Suprapubic skin (tissue), 4 donors: Measurements from ENCODE around the gene CDH4. TPM values are rescaled to one million over a fixed set of nuclear protein-coding genes. Genes with fewer than 3 reads are reported as not detected.

Source experiments
- DNase-seq, 2 donors: peaks; one replicate each; pipeline ENCODE4 v3.0.0-alpha.2; 2019; ENCODE audit warnings: low spot score in 2 of 2
- H3K27ac ChIP-seq: fragments of 200-600 bp; sonication (generic); one replicate; pipeline ENCODE4 v1.5.1; 2019
- H3K27me3 ChIP-seq: fragments of 200-600 bp; sonication (generic); one replicate; pipeline ENCODE4 v1.5.1; 2019
- H3K36me3 ChIP-seq: fragments of 200-600 bp; sonication (generic); one replicate; pipeline ENCODE4 v1.5.1; 2019
- H3K4me1 ChIP-seq: fragments of 200-600 bp; sonication (generic); one replicate; pipeline ENCODE4 v1.5.1; 2019
- H3K4me3 ChIP-seq: fragments of 200-600 bp; sonication (generic); one replicate; pipeline ENCODE4 v1.5.1; 2019; ENCODE audit warnings: mild to moderate bottlenecking
- H3K9me3 ChIP-seq: fragments of 200-600 bp; sonication (generic); one replicate; pipeline ENCODE4 v1.5.1; 2019
- EP300 ChIP-seq: sonication (generic); formaldehyde crosslinking; IDR thresholded peaks from one replicate; pipeline ENCODE4 v1.6.1; 2017; ENCODE audit warnings: antibody characterized with exemption
- POLR2A ChIP-seq, 2 donors: fragments of 450-650 bp; IDR thresholded peaks; one replicate each; pipeline ENCODE4 v1.6.1; 2017; ENCODE audit warnings: antibody characterized with exemption in 2 of 2, mild to moderate bottlenecking in 2 of 2, moderate library complexity in 2 of 2
- POLR2AphosphoS5 ChIP-seq, 3 donors: sonication (generic); formaldehyde crosslinking; IDR thresholded peaks; one replicate each; pipeline ENCODE4 v1.6.1; 2017; ENCODE audit warnings: antibody characterized with exemption in 3 of 3
- WGBS: methylation state at CpG from one replicate; pipeline ENCODE4 v1.1.5; 2018; 5-methylcytosine and 5-hydroxymethylcytosine counted together
- total RNA-seq, 4 donors: library from RNA; depleted of rRNA; stranded (reverse); fragments of >200 nt; gene quantifications; one replicate each; pipeline ENCODE4 v1.1.0, GENCODE V29; 2016
- TF ChIP-seq, protein P1 (sequence below), 2 donors: fragments of 200-600 bp in 1 of 2; fragments of 450-650 bp in 1 of 2; sonication (generic) in 1 of 2; IDR thresholded peaks; one replicate each; pipeline ENCODE4 v1.5.1; 2016 to 2019; ENCODE audit warnings: antibody characterized with exemption in 2 of 2, mild to moderate bottlenecking in 1 of 2, moderate library complexity in 1 of 2

Gene CDH4
- total RNA-seq, 4 donors from 2014 or later: 0.91 to 5.9 (median 2.6) TPM

DNA sequence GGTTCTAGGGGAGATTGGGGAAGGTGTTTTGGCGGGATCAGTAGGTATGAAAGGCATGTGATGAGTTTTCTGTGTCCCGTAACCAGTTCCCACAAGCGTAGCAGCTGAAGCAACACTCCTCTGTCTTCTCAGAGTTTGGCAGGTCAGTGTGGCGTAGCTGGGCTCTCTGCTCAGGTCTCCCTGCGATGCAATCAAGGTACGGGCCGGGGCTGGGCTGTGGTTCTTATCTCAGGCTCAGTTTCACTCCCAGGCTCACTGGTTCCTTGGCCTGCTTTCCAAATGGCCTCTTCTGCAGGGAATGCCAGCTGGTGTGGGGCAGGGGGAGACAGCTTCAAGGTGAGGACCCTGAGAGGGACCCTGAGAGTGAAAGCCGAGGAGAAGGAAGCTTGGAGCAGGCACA, 280.7 kb downstream of the CDH4 start:
- TF ChIP-seq POLR2A (IDR thresholded peaks at IDR 0.05) (no peak), EP300 (no peak), POLR2AphosphoS5 (IDR thresholded peaks at IDR 0.05) (no peak)
- TF ChIP-seq, protein P1, sequence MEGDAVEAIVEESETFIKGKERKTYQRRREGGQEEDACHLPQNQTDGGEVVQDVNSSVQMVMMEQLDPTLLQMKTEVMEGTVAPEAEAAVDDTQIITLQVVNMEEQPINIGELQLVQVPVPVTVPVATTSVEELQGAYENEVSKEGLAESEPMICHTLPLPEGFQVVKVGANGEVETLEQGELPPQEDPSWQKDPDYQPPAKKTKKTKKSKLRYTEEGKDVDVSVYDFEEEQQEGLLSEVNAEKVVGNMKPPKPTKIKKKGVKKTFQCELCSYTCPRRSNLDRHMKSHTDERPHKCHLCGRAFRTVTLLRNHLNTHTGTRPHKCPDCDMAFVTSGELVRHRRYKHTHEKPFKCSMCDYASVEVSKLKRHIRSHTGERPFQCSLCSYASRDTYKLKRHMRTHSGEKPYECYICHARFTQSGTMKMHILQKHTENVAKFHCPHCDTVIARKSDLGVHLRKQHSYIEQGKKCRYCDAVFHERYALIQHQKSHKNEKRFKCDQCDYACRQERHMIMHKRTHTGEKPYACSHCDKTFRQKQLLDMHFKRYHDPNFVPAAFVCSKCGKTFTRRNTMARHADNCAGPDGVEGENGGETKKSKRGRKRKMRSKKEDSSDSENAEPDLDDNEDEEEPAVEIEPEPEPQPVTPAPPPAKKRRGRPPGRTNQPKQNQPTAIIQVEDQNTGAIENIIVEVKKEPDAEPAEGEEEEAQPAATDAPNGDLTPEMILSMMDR (IDR thresholded peaks at IDR 0.05): no peak
- Histone ChIP-seq H3K27ac (no peak overlapping the region), H3K36me3 (no peaks in the 10 kb centered on the region), H3K4me3 (no peak overlapping the region), H3K27me3 (peaks cover 7% of the 10 kb centered on the region), H3K4me1 (no peaks in the 10 kb centered on the region), H3K9me3 (no peaks in the 10 kb centered on the region)
- 86% methylated on average over 8 of the region's 8 CpGs for WGBS
- DNase-seq: no peak

DNA sequence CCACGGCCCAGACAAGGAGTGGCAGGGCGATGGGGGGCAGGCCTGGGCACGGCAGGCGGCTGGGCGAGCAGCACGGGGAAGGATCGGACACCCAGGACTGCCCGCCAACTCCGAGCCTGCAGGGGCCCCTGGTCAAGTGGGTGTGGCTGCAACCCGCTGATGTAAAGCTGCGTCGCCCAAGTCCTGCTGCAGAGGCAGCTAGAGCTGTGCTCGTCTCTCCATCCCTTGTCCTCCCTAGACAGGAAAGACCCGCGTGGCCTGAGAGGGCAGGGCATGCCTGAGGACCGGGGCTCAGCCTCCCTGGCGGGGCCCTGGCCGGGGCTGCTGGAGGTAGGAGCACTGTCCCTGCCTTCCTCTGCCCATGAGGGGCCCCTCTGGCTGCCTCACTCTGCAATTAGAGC, 281.2 kb downstream of the CDH4 start:
- Histone ChIP-seq H3K27me3 (peaks cover 7% of the 10 kb centered on the region), H3K4me3 (no peak overlapping the region), H3K27ac (no peak overlapping the region), H3K36me3 (no peaks in the 10 kb centered on the region), H3K4me1 (no peaks in the 10 kb centered on the region), H3K9me3 (no peaks in the 10 kb centered on the region)
- no peak for TF ChIP-seq EP300
- no peak for TF ChIP-seq POLR2AphosphoS5 (IDR thresholded peaks at IDR 0.05)
- TF ChIP-seq, protein P1 (IDR thresholded peaks at IDR 0.05): no peak
- TF ChIP-seq POLR2A (IDR thresholded peaks at IDR 0.05): no peak
- 75% methylated on average over 18 of the region's 18 CpGs for WGBS
- no peak for DNase-seq

DNA sequence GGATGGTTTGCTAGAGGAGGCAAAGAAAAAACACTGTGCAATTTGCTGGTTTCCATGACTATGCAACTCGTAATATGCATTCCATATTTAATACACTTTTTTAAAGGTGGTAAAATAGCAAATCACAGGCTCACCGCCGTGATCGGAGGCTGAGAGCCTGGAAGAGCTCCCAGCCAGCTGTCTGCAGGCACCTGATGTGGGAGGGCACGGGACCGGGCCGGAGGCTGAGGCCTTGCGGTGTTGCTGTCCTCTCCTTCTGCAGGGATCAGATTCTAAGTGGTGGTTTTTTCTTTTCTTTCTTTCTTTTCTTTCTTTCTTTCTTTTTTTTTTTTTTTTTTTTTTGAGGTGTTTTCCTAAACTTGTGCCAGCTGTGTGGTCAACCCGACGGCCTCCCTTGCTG, 282.3 kb downstream of the CDH4 start:
- no peak overlapping the region for H3K27ac ChIP-seq
- H3K27me3 ChIP-seq: peaks cover 4% of the 10 kb centered on the region
- no peaks in the 10 kb centered on the region for H3K4me1 ChIP-seq
- no peak for TF ChIP-seq EP300
- TF ChIP-seq, protein P1 (IDR thresholded peaks at IDR 0.05): no peak
- TF ChIP-seq POLR2AphosphoS5 (IDR thresholded peaks at IDR 0.05): no peak
- TF ChIP-seq POLR2A (IDR thresholded peaks at IDR 0.05): no peak
- H3K9me3 ChIP-seq: no peaks in the 10 kb centered on the region
- H3K36me3 ChIP-seq: no peaks in the 10 kb centered on the region
- no peak for DNase-seq
- 75% methylated on average over 10 of the region's 10 CpGs for WGBS
- no peak overlapping the region for H3K4me3 ChIP-seq

DNA sequence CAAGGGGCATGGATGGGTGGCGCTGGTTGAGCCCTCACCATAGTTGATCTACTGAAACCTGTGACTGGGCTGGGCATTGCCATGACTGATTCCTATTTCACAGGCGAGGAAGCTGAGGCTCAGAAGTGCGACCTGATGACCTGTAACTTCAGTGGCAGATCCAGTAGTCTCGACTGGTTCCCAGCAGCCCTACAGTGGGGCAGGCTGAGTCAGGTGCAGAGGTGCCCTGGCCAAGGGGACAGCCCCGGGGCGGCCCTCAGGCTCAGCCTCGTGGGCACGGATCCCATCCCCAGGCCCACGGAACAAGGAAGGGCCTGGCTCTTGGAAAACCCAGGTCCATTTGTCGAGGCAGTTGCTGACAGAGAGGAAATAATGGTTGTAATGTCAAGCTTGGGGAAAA, 283.0 kb downstream of the CDH4 start:
- Histone ChIP-seq H3K4me1 (no peaks in the 10 kb centered on the region), H3K27ac (no peak overlapping the region), H3K27me3 (peaks cover 4% of the 10 kb centered on the region), H3K9me3 (no peaks in the 10 kb centered on the region), H3K4me3 (no peak overlapping the region), H3K36me3 (no peaks in the 10 kb centered on the region)
- 72% methylated on average over 7 of the region's 10 CpGs for WGBS
- TF ChIP-seq, protein P1 (IDR thresholded peaks at IDR 0.05): no peak
- TF ChIP-seq POLR2A (IDR thresholded peaks at IDR 0.05) (no peak), POLR2AphosphoS5 (IDR thresholded peaks at IDR 0.05) (no peak), EP300 (no peak)
- DNase-seq: no peak

DNA sequence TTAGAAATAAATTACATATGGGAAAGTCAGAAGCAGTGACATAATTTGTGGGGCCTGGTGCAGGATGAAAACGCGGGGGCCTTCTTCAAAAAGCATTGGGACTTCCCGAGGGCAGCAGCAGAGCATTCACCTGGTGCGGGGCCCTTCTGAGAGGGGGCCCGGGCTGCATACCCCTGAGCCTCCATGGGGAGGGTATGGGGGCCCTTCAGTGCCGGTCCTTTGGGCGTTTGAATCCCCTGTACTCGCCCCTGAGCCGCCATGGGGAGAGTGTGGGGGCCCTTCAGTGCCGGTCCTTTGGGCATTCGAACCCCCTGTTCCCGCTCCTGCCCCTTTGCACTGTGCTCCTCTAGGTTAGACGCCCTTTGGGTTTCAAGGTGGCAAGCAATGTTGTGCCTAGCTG, 283.5 kb downstream of the CDH4 start:
- Histone ChIP-seq H3K27me3 (peaks cover 4% of the 10 kb centered on the region), H3K9me3 (no peaks in the 10 kb centered on the region), H3K4me1 (no peaks in the 10 kb centered on the region), H3K36me3 (no peaks in the 10 kb centered on the region), H3K27ac (no peak overlapping the region), H3K4me3 (no peak overlapping the region)
- DNase-seq: no peak
- WGBS: 83% methylated on average over 13 of the region's 13 CpGs
- TF ChIP-seq POLR2A (IDR thresholded peaks at IDR 0.05): no peak
- TF ChIP-seq POLR2AphosphoS5 (IDR thresholded peaks at IDR 0.05): no peak
- TF ChIP-seq, protein P1 (IDR thresholded peaks at IDR 0.05): no peak
- TF ChIP-seq EP300: no peak
